Activated CD4-positive, alpha-beta memory T cell treated with anti-CD3 and anti-CD28 coated beads for 36 hours (primary cell): ENCODE measurements around the gene DAW1. TPM values are rescaled to one million over a fixed set of nuclear protein-coding genes. Genes with fewer than 3 reads are reported as not detected.
A peak's percentile ranks its signal among the peaks of the same experiment; 100 is the strongest.

Experiments used
- CTCF ChIA-PET: fragments of 350-600 bp; sonication (Branson Sonifier 250); formaldehyde crosslinking; loops from one replicate; lab custom pipeline; 2021; ENCODE audit warnings: antibody characterized with exemption, inconsistent platforms; lab: Charles Lee
- POLR2A ChIA-PET: fragments of 350-600 bp; sonication (Branson Sonifier 250); formaldehyde crosslinking; loops from one replicate; lab custom pipeline; 2021; ENCODE audit warnings: antibody characterized with exemption; lab: Charles Lee
- DNase-seq: peaks from one replicate; pipeline ENCODE4 v3.0.0-alpha.2; 2020
- H3K27ac Mint-ChIP-seq: one replicate; pipeline ENCODE4 v1.8.0; 2021; ENCODE audit warnings: mixed read lengths
- H3K27me3 Mint-ChIP-seq: one replicate; pipeline ENCODE4 v1.8.0; 2021; ENCODE audit warnings: mixed read lengths
- H3K36me3 Mint-ChIP-seq: one replicate; pipeline ENCODE4 v1.8.0; 2021; ENCODE audit warnings: mixed read lengths
- H3K4me1 Mint-ChIP-seq: one replicate; pipeline ENCODE4 v1.8.0; 2021; ENCODE audit warnings: low read depth, mixed read lengths
- H3K4me3 Mint-ChIP-seq: one replicate; pipeline ENCODE4 v1.8.0; 2021; ENCODE audit warnings: mild to moderate bottlenecking, mixed read lengths
- H3K9me3 Mint-ChIP-seq: one replicate; pipeline ENCODE4 v1.8.0; 2021; ENCODE audit warnings: mixed read lengths
- intact Hi-C: fragments of 100-400 bp; cut with micrococcal nuclease; formaldehyde crosslinking; loops from one replicate; pipeline ENCODE4 v1.15.1; 2023
- total RNA-seq, 2 experiments: library from RNA; stranded (reverse); gene quantifications; one replicate each; pipeline ENCODE4 v1.2.3, GENCODE V29; 2021

Gene DAW1
- total RNA-seq, 2 experiments from 2014 or later: not detected

GRCh38 chr2:227846831-227847230, 24.6 kb upstream of the DAW1 start:
- peaks cover 28% of the 10 kb centered on the region for H3K4me1 Mint-ChIP-seq
- H3K27ac Mint-ChIP-seq: peak overlapping the region; percentile 79
- intact Hi-C loops: loop anchor here (5.0 kb wide), 1 partner anchor 40 kb away; no protein-coding TSS in a partner anchor
- no peaks in the 10 kb centered on the region for H3K27me3 Mint-ChIP-seq
- DNase-seq: no peak
- ChIA-PET CTCF (no interaction called here), POLR2A (interaction anchor here (0.9 to 1.5 kb wide), 3 partner anchors 27 to 33 kb away, joined by 3 to 9 read pairs (median 5); partner anchors contain the start of gene CCL20)
- H3K36me3 Mint-ChIP-seq: no peaks in the 10 kb centered on the region
- H3K4me3 Mint-ChIP-seq: no peak overlapping the region
- H3K9me3 Mint-ChIP-seq: no peaks in the 10 kb centered on the region

- intact Hi-C loops: loop anchor here (1.0 to 5.0 kb wide), 4 partner anchors 15 to 65 kb away; no protein-coding TSS in a partner anchor
- Mint-ChIP-seq H3K27me3 (no peaks in the 10 kb centered on the region), H3K36me3 (no peaks in the 10 kb centered on the region), H3K9me3 (no peaks in the 10 kb centered on the region), H3K4me1 (peaks cover 28% of the 10 kb centered on the region), H3K4me3 (peak overlapping the region; percentile 55), H3K27ac (peak overlapping the region; percentile 70)
- DNase-seq: no peak
- ChIA-PET CTCF (interaction anchor here (0.6 kb wide), 1 partner anchor 43 kb away, joined by 3 read pairs; no protein-coding TSS in a partner anchor), POLR2A (no interaction called here)
Observed at GRCh38 chr2:227848146-227848545, 23.3 kb upstream of the DAW1 start.

- intact Hi-C loops: loop anchor here (1.0 to 5.0 kb wide), 4 partner anchors 14 to 65 kb away; no protein-coding TSS in a partner anchor
- POLR2A ChIA-PET: no interaction called here
- DNase-seq: peak; percentile 31
- CTCF ChIA-PET: no interaction called here
- H3K9me3 Mint-ChIP-seq: no peaks in the 10 kb centered on the region
- peaks cover 28% of the 10 kb centered on the region for H3K4me1 Mint-ChIP-seq
- no peaks in the 10 kb centered on the region for H3K27me3 Mint-ChIP-seq
- H3K36me3 Mint-ChIP-seq: no peaks in the 10 kb centered on the region
- H3K4me3 Mint-ChIP-seq: peak overlapping the region; percentile 55
- H3K27ac Mint-ChIP-seq: peak overlapping the region; percentile 84
Observed at GRCh38 chr2:227848586-227848985, 22.8 kb upstream of the DAW1 start.

- POLR2A ChIA-PET: no interaction called here
- peak overlapping the region; percentile 40 for H3K4me3 Mint-ChIP-seq
- intact Hi-C loops: loop anchor here (2.0 to 5.0 kb wide), 2 partner anchors 13 to 43 kb away; no protein-coding TSS in a partner anchor
- peak overlapping the region; percentile 84 for H3K27ac Mint-ChIP-seq
- peaks cover 28% of the 10 kb centered on the region for H3K4me1 Mint-ChIP-seq
- no peak for DNase-seq
- no peaks in the 10 kb centered on the region for H3K27me3 Mint-ChIP-seq
- H3K9me3 Mint-ChIP-seq: no peaks in the 10 kb centered on the region
- H3K36me3 Mint-ChIP-seq: no peaks in the 10 kb centered on the region
- CTCF ChIA-PET: no interaction called here
Observed at GRCh38 chr2:227849906-227850305, 21.5 kb upstream of the DAW1 start.

DNA sequence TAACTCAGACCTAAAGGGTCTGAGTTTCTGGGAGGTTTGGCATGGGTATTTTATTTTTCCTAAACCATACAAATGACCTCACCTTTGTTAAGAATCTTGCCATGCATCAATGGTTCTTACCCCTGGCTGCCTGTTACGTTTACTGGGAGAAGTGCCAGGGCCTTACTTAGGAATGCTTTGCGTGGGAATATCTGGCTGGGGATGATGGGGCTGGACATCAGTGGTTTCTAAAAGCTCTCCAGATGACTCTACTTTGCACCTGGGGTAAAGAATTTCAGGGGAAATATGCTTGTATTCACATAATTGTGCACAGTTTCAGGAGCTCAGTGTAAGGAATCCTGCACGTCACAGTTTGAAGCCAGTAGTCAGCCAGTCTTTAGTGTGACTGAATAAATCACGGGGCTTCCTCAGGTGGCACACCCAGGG, 18.2 kb upstream of the DAW1 start:
- Mint-ChIP-seq H3K4me1 (peaks cover 15% of the 10 kb centered on the region), H3K27me3 (no peaks in the 10 kb centered on the region), H3K9me3 (no peaks in the 10 kb centered on the region), H3K27ac (no peak overlapping the region), H3K4me3 (no peak overlapping the region), H3K36me3 (no peaks in the 10 kb centered on the region)
- ChIA-PET POLR2A (no interaction called here), CTCF (interaction anchor here (1.7 kb wide), 1 partner anchor 9 kb away, joined by 6 read pairs; no protein-coding TSS in a partner anchor)
- intact Hi-C loops: no loop called here
- DNase-seq: no peak

DNA sequence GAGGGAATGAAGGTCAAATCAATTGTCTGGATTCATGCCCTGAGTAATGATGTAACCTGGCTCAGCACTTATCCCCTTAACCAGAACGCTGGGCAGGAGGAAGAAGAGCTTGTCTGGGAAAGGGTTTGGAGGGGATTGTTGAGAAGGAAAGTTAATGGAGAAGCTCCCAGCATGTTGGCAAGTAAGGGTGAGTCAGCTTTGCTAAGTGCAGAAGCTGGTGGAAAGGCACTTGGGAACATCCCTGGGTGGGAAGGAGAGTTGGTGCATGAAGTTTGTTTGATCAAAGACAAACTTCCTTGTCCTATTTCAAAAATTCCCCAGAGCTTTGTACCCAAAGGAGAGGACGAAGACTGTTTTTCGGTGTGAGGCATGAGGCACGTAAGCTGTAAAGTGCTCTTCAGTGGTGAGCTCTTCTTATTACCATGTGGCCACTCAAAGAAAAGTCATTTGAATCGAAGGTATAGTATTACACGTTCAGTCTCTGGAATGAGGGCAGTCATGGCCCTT, 17.6 kb upstream of the DAW1 start:
- no peak for DNase-seq
- Mint-ChIP-seq H3K36me3 (no peaks in the 10 kb centered on the region), H3K9me3 (no peaks in the 10 kb centered on the region), H3K27me3 (no peaks in the 10 kb centered on the region), H3K4me3 (no peak overlapping the region), H3K4me1 (peaks cover 10% of the 10 kb centered on the region), H3K27ac (no peak overlapping the region)
- intact Hi-C loops: no loop called here
- ChIA-PET POLR2A (no interaction called here), CTCF (interaction anchor here (1.7 kb wide), 1 partner anchor 8 kb away, joined by 6 read pairs; no protein-coding TSS in a partner anchor)

DNA sequence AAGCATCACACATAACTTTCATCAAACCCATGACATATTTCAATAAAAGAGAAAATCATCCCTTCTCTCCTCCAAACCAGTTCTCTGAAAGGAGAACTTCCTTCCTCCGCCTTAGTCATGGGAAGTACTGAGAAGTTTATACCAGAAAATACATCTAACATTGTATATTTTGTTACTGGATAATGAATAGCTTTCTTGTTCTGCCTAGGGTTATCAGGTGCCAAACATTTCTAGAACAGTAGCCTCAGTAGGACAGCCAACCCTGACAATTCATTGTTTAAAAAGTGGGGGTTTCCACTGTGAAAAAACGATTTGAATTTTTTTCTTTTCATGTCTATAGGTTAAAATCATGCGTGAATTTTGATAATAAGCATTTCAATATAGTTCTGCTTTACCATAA, 16.0 kb upstream of the DAW1 start:
- H3K9me3 Mint-ChIP-seq: no peaks in the 10 kb centered on the region
- H3K27me3 Mint-ChIP-seq: no peaks in the 10 kb centered on the region
- CTCF ChIA-PET: no interaction called here
- H3K4me1 Mint-ChIP-seq: peaks cover 4% of the 10 kb centered on the region
- DNase-seq: no peak
- H3K27ac Mint-ChIP-seq: no peak overlapping the region
- H3K4me3 Mint-ChIP-seq: no peak overlapping the region
- intact Hi-C loops: no loop called here
- POLR2A ChIA-PET: no interaction called here
- H3K36me3 Mint-ChIP-seq: no peaks in the 10 kb centered on the region

DNA sequence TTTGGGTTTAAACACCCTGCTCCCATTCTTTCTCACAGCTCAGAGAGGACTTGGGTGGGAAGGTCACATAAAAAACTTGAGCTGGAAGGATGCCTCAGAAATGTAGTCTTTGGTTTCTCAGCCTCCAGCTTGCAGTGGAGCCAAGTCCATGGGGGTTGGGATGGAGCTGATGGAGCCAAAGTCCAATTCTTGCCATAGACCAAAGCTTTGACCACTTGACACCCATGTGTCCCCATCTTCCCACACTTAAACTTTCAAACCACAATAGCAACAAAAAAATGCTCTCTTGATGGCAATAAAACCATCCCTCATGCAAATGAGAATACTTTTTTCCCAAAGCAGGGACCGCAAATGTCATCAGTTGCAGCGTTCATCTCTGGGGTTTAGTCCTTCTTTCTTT, 14.7 kb upstream of the DAW1 start:
- intact Hi-C loops: no loop called here
- CTCF ChIA-PET: interaction anchor here (1.2 to 1.5 kb wide), 2 partner anchors 91 to 199 kb away, joined by 5 read pairs; no protein-coding TSS in a partner anchor
- POLR2A ChIA-PET: interaction anchor here (0.6 kb wide), 1 partner anchor 42 kb away, joined by 7 read pairs; no protein-coding TSS in a partner anchor
- H3K9me3 Mint-ChIP-seq: no peaks in the 10 kb centered on the region
- no peak overlapping the region for H3K4me3 Mint-ChIP-seq
- H3K4me1 Mint-ChIP-seq: no peaks in the 10 kb centered on the region
- no peaks in the 10 kb centered on the region for H3K36me3 Mint-ChIP-seq
- no peaks in the 10 kb centered on the region for H3K27me3 Mint-ChIP-seq
- H3K27ac Mint-ChIP-seq: no peak overlapping the region
- DNase-seq: no peak

DNA sequence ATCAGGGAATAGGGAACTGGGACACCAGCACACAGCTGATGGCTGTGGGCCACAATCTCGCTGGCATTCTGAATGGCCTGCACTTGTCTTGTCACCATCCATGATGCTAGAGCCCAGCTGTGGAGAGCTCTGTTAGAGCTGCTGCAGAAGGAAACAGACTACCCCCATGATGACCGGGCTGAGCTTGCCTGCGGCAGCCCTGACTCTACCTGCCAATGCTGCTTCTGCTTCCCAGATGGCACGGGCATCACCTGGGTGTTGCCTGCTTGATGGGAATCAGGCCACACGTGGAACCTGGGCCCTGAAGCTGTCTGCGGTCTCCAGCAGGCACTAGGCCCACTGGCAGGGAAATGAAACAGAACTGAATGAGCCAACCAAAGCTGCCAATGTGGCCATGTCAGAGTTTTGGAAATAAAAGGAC, 11.2 kb upstream of the DAW1 start:
- H3K4me1 Mint-ChIP-seq: no peaks in the 10 kb centered on the region
- intact Hi-C loops: no loop called here
- H3K27ac Mint-ChIP-seq: no peak overlapping the region
- H3K27me3 Mint-ChIP-seq: no peaks in the 10 kb centered on the region
- no peaks in the 10 kb centered on the region for H3K36me3 Mint-ChIP-seq
- CTCF ChIA-PET: interaction anchor here (0.9 to 4.8 kb wide), 10 partner anchors 13 to 622 kb away, joined by 3 to 56 read pairs (median 4); partner anchors contain the start of gene DAW1
- no peaks in the 10 kb centered on the region for H3K9me3 Mint-ChIP-seq
- POLR2A ChIA-PET: no interaction called here
- DNase-seq: no peak
- no peak overlapping the region for H3K4me3 Mint-ChIP-seq

- CTCF ChIA-PET: interaction anchor here (1.1 to 4.8 kb wide), 13 partner anchors 12 to 623 kb away, joined by 3 to 56 read pairs (median 9); partner anchors contain the start of gene DAW1
- intact Hi-C loops: no loop called here
- Mint-ChIP-seq H3K4me1 (no peaks in the 10 kb centered on the region), H3K27ac (no peak overlapping the region), H3K27me3 (no peaks in the 10 kb centered on the region), H3K36me3 (no peaks in the 10 kb centered on the region), H3K9me3 (no peaks in the 10 kb centered on the region), H3K4me3 (no peak overlapping the region)
- POLR2A ChIA-PET: no interaction called here
- no peak for DNase-seq
Observed at GRCh38 chr2:227861011-227861410, 10.4 kb upstream of the DAW1 start.

GRCh38 chr2:227862227-227862740, 9.1 kb upstream of the DAW1 start:
- Mint-ChIP-seq H3K27me3 (no peaks in the 10 kb centered on the region), H3K4me1 (no peaks in the 10 kb centered on the region), H3K4me3 (no peak overlapping the region), H3K27ac (no peak overlapping the region), H3K9me3 (no peaks in the 10 kb centered on the region), H3K36me3 (no peaks in the 10 kb centered on the region)
- ChIA-PET CTCF (interaction anchor here (0.6 to 4.8 kb wide), 30 partner anchors 9 to 834 kb away, joined by 3 to 56 read pairs (median 4); partner anchors contain the start of genes CCL20 and DAW1), POLR2A (interaction anchor here (1.1 kb wide), 1 partner anchor 88 kb away, joined by 3 read pairs; no protein-coding TSS in a partner anchor)
- intact Hi-C loops: loop anchor here (1.0 to 2.0 kb wide), 4 partner anchors 13 to 204 kb away; no protein-coding TSS in a partner anchor
- DNase-seq: no peak
